ENCODE data around the gene FAM83D. TPM values are rescaled to one million over a fixed set of nuclear protein-coding genes. Genes with fewer than 3 reads are reported as not detected.

FAM83D gene
- total RNA-seq, 1 donor from 2014 or later, result 11.7 TPM

GRCh38 chr20:38894091-38894847 lies 31.9 kb upstream of the FAM83D start:
- no peak for DNase-seq (ENCODE audit: extremely low read depth, low read depth, low spot score)

GRCh38 chr20:38895098-38895949 lies 30.9 kb upstream of the FAM83D start:
- no peak for DNase-seq (ENCODE audit: extremely low read depth, low read depth, low spot score)

DNA sequence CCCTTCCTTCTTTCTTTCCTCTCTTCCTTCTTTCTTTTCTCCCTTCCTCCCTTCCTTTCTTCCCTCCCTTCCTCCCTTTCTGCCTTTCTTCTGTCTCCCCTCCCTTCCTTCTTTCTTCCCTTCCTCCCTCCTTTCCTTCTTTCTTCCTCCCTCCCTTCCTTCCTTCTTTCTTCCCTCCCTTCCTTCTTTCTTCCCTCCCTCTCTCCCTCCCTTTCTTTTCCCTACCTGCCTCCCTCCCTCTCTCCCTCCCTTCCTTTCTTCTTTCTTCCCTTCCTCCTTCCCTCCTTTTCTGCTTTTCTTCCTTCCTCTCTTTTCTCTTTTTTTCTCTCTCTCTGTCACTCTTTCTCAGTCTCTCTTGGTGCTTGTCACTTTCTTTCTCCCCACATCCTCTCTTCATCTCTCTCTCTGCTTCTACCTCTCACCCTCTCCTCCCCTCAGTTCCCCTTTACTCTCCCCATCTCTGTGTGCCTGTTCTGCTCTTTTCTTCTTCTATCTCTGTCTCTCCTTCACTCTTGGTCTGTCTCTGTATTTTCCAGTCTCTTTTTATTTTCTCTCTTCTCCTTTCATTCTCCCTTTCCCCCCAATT lies 30.1 kb upstream of the FAM83D start:
- DNase-seq (ENCODE audit: extremely low read depth, low read depth, low spot score), result no peak

DNA sequence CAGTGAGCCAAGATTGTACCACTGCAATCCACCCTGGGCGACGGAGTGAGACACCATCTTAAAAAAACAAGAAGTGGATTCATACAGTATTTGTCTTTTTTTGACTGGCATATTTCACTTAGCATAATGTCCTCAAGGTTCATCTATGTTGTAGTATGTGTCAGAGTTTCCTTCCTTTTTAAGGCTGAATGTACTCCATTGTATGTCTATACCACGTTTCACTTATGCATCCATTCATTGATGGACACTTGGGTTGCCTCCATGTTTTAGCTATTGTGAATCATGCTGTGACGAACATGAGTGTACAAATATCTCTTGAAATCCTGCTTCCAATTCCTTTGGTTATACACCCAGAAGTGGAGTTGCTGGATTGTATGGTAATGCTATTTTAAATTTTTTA lies 28.9 kb upstream of the FAM83D start:
- no peak for DNase-seq (ENCODE audit: extremely low read depth, low read depth, low spot score)

GRCh38 chr20:38900606-38901005 lies 25.6 kb upstream of the FAM83D start:
- no peak for DNase-seq (ENCODE audit: extremely low read depth, low read depth, low spot score)

DNA sequence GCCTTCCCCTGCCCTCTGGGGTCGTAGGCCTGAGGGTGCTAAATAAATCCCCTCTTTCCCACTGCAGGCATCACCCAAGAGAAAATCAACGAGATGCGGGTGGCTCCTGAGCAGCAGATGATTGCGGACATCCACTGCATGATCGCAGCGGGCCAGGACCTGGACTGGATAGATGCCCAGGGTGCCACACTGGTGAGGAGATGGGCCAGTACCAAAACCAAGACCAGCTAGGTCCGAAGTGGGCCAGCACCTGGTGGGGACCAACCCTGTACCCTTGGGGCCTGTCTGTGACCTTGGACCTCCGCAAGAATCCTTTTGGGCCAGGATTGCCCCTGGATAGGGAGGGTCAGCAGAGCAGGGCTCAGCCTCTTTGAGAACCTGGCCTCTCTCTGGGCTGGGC lies 23.6 kb upstream of the FAM83D start:
- DNase-seq (ENCODE audit: extremely low read depth, low read depth, low spot score), result no peak

DNA sequence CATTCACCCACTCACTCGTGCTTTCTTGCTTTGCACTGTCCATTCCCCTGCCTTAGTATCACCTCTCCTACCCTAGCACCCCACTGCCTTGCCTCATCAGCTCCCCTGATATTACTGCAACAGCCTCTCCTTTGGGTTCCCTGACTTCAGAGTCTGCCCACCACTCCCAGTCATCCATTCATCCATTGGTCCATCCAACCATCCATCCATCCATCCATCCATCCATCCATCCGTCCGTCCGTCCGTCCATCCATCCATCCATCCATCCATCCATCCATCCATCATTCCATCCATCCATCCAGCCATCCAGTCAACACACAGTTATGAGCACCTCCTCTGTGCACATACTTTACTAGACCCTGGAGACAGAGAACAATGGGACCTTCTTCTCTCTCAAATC lies 22.9 kb upstream of the FAM83D start:
- no peak for DNase-seq (ENCODE audit: extremely low read depth, low read depth, low spot score)

- no peak for DNase-seq (ENCODE audit: extremely low read depth, low read depth, low spot score)
Observed at GRCh38 chr20:38905375-38905774, 20.8 kb upstream of the FAM83D start.

DNA sequence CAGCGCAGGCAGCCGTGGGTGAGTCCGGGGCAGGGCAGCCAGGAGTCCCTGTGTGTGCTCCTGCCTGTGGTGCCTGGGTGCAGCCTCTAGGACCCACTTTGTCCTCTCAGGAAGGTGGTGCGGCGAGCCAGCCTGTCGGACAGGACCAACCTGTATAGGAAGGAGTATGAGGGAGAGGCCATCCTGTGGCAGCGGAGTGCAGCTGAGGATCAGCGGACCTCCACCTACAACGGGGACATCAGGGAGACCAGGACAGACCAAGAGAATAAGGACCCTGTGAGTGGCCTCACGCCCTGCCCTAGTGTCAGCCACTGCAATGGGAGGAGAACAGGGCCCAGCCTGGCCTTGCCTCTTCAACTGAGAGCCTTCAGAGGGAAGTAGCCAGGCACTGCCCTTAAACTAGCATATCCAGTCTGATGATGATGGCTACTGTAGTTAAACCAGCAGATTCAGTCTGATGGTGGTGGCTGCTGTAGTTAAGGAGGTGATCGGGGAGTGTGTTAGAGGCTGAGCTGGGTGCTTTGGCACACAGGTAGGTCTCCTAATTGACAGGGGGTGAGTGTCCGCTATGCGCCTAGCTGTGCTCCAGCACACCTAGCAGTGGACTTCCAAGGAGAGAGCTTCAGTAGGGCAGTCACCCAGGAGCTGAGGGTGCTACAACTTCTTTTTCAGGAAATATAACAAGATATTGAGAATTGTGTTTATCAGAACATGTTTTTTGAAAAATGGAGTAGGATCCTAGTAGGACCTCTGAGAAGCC lies 18.1 kb upstream of the FAM83D start:
- no peak for DNase-seq (ENCODE audit: extremely low read depth, low read depth, low spot score)

- DNase-seq (ENCODE audit: extremely low read depth, low read depth, low spot score), result no peak
Observed at GRCh38 chr20:38915355-38915754, 10.9 kb upstream of the FAM83D start.

- no peak for DNase-seq (ENCODE audit: extremely low read depth, low read depth, low spot score)
Observed at GRCh38 chr20:38917657-38918056, 8.6 kb upstream of the FAM83D start.

DNA sequence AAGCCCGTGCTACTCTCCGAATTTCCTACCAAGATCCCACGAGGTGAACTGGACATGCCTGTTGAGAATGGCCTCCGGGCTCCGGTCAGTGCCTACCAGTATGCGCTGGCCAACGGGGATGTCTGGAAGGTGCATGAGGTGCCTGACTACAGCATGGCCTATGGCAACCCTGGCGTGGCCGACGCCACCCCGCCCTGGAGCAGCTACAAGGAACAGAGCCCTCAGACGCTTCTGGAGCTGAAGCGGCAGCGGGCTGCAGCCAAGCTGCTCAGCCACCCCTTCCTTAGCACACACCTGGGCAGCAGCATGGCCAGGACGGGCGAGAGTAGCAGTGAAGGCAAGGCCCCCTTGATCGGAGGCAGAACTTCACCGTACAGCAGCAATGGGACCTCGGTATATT lies 8.0 kb upstream of the FAM83D start:
- no peak for DNase-seq (ENCODE audit: extremely low read depth, low read depth, low spot score)

DNA sequence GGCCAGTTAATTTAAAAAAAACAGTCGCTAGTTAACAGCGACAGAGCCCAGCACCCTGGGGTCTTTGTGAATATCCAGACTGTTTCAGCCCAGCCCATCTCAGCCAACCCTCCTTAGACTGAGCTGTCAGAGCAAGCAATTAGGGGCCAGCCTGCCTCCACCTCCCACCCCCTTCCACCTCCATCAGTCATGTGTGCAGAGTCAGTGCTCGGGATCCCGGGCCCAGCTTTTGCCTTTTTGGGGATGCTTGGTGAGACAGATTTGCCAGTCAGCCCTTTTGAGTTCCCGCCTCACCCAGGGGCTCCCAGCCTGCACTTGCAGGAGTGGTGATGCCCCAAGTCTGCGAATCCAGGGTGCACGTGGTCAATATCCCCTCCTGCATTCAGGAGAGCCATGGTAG lies 6.5 kb upstream of the FAM83D start:
- no peak for DNase-seq (ENCODE audit: extremely low read depth, low read depth, low spot score)

DNA sequence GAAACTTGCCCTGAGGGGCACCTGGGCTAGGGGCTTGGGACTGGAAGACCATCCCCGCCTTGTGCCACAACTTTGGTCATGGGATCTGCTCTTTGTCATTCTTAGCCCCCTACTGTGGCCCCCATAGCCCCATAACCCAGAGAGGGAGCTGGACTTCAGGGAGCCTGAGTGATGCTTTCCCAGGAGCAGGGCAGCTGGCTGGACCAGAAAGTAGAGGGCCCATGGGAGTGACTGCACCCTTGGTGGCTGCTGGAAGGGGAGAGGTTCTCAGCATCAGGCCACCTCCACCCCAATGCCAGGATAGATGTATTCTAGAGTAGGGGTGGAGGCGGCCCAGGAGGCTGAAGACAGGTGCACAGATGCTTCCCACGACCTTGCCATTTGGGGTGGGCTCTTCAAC lies 5.8 kb upstream of the FAM83D start:
- DNase-seq (ENCODE audit: extremely low read depth, low read depth, low spot score), result no peak

DNA sequence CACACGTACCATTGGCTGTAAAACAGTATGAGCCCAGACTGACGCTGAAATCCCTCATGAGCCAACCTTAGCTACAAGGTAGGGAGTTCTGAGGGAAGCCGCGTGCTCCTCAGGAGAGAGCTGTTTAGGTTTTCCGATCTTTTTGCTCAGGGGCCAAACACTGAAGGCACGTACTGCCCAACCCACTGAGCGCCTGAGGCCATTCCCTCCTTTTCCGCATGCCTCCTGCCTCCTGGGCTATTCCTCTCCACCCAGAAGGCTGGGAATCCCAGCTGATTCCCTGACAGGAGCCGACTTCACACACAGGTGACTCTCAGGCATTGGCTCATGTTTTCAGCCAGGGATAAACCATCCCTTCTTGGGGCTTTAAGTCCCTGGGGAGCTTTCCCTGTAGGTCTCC lies 5.4 kb upstream of the FAM83D start:
- no peak for DNase-seq (ENCODE audit: extremely low read depth, low read depth, low spot score)

- no peak for DNase-seq (ENCODE audit: extremely low read depth, low read depth, low spot score)
Observed at GRCh38 chr20:38924718-38925117, 1.5 kb upstream of the FAM83D start.

- no peak for DNase-seq (ENCODE audit: extremely low read depth, low read depth, low spot score)
Observed at GRCh38 chr20:38926934-38927616, 858 bp downstream of the FAM83D start.

DNA sequence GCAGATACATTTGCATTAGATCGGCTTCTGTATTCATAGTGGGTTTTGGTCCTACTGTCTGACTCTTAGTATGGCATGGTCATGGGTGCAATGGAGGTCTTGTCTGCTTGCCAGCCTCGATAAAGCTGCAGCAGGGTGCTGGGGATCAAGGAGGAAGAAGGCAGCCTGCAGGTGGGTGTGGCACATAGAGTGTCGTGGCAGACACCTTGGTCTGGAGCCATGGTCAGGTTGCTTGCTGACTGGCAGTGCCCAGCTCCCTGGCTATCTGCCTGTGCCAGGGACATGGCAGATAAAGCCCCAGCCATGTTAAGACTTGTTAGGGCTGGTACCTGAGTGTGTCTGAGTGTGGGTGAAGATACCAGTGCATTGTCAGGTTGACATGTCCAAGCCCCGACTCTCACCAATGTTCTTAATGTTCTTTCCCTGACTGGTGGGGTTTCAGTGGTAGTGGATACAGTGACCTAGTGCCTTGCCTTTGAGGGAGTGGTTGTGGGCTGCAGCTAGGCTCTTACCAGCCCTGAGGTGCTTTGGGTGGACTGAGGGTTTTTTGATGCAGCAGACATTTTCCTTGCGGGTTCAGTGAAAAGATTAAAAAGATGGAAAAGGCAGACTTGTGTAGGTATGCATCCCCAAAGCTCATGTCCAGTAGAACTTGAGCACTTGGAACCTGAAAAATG lies 1.8 kb downstream of the FAM83D start:
- DNase-seq (ENCODE audit: extremely low read depth, low read depth, low spot score), result no peak

DNA sequence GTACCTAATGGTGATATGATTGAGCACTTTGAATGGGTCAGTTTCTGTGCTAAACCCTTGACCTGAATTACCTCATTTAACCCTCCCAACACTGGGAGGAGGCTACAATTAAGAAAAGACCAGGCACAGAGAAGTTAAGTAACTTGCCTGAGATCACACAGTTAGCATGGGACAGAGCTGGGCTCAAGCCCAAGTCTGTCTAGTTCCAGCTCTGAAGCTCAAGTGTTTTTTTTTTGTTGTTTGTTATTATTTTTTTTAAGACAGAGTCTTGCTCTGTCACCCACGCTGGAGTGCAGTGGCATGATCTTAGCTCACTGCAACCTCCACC lies 4.0 kb downstream of the FAM83D start:
- no peak for DNase-seq (ENCODE audit: extremely low read depth, low read depth, low spot score)

DNA sequence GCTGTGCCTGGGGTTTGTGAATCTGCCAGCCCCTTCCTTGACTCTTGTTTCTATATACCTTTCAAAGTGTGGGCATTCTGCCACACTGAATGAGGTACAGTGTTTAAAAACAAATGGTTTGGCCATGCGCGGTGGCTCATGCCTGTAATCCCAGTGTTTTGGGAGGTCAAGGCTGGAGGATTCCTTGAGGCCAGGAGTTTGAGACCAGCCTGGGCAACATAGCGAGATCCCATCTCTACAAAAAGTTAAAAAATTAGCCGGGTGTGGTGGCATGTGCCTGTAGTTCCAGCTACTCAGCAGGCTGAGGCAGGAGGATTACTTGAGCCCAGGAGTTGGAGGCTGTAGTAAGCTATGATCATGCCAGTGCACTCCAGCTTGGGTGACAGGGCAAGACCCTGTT lies 5.8 kb downstream of the FAM83D start:
- no peak for DNase-seq (ENCODE audit: extremely low read depth, low read depth, low spot score)
